ENCODE results near the gene MGLL.

Gene MGLL

DNA sequence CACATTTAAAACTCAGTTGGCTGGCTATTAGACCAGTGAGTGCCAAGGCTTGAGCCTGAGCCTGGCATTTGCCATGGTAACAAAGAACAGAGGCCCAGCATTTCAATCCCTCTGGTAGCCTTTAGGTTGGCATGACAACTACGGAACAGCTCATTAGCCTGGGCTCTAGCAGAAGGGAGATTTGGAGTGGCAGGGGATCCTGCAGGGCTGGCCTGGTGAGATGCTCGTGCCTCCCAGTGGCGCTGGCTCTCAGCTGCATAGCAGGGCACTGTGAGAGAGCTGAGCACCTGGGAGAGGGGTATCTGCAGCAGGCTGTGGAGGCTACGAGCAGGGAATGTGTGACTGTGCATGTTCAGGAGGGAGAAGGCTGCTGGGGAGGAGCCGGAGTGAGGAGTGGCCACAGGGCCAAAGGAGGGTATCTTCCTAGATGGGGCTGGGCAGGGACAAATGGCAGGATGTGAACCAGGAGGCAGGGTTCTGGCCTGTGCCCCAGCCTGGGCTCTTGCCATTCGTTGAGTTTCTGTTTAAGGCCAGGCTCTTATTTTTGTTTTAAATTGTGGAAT is 155.1 kb downstream of the MGLL start:
- CTCF ChIA-PET = no interaction called here
- H3K27ac ChIP-seq = no peak overlapping the region
- POLR2A ChIA-PET (ENCODE audit: low non-redundant PET) = no interaction called here
- DNase-seq (ENCODE audit: low spot score) = no peak
- TF ChIP-seq, protein P1, sequence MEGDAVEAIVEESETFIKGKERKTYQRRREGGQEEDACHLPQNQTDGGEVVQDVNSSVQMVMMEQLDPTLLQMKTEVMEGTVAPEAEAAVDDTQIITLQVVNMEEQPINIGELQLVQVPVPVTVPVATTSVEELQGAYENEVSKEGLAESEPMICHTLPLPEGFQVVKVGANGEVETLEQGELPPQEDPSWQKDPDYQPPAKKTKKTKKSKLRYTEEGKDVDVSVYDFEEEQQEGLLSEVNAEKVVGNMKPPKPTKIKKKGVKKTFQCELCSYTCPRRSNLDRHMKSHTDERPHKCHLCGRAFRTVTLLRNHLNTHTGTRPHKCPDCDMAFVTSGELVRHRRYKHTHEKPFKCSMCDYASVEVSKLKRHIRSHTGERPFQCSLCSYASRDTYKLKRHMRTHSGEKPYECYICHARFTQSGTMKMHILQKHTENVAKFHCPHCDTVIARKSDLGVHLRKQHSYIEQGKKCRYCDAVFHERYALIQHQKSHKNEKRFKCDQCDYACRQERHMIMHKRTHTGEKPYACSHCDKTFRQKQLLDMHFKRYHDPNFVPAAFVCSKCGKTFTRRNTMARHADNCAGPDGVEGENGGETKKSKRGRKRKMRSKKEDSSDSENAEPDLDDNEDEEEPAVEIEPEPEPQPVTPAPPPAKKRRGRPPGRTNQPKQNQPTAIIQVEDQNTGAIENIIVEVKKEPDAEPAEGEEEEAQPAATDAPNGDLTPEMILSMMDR (conservative IDR thresholded peaks at IDR 0.05; ENCODE audit: low read depth) = no peak

DNA sequence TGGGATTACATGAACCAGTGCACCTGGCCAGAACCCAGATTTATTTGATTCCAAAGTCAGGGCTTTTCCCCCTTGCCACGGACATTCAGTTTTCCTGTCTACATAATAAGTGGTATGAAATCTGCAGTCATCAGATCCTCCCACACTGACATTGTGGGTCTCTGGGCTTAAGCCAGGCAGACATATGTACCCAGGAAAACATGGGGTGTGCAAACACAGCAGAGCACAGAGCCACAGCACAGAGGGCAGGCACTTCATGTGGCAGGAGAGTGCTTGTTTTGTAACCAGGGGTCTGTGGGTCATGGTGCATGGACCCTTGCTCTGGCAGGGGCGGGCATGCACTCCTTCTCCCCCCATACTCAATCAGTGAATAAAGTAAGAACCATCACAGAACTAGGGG is 155.6 kb downstream of the MGLL start:
- TF ChIP-seq, protein P1 (conservative IDR thresholded peaks at IDR 0.05; ENCODE audit: low read depth) = no peak
- CTCF ChIA-PET = no interaction called here
- H3K27ac ChIP-seq = no peak overlapping the region
- no peak for DNase-seq (ENCODE audit: low spot score)
- POLR2A ChIA-PET (ENCODE audit: low non-redundant PET) = no interaction called here

DNA sequence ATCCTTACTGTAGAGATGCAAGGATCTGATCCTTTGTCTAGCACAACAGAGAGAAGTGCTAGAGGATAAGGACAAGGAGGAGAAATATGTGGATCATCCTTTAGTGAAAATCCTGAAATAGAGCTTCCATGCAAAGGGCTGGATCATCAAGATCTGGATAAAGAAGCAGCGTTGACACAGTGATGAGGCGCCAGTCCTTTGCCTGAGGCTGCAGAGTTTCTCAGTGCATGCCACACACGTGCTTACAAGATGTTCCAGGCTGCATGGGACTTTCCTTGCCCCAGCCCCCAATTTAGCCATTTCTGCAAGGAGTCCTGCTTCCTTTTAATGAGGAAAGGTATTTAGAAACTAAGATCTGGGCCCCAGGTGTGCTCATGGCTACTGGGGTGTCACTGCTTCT is 156.7 kb downstream of the MGLL start:
- POLR2A ChIA-PET (ENCODE audit: low non-redundant PET) = no interaction called here
- DNase-seq (ENCODE audit: low spot score) = no peak
- no peak overlapping the region for H3K27ac ChIP-seq
- CTCF ChIA-PET = no interaction called here
- TF ChIP-seq, protein P1 (conservative IDR thresholded peaks at IDR 0.05; ENCODE audit: low read depth) = no peak

DNA sequence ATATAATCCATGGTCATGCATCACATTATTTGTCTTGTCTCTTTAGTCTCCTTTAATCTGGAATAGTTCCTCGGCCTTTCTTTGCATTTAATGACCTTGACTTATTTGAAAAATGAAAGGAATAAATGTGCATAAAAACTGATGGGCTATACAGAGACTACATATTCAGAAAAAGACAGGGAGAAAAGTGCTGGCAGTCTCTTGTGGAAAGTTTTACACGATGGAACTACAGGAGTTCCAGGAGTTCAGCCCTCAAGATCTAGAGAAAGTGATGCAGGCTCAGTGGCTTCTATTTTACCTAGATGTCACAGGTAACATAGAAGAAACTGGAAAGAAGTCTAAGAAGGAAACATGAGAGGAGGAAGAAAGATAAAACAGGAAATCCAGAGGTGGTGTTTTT is 157.2 kb downstream of the MGLL start:
- no peak overlapping the region for H3K27ac ChIP-seq
- POLR2A ChIA-PET (ENCODE audit: low non-redundant PET) = no interaction called here
- TF ChIP-seq, protein P1 (conservative IDR thresholded peaks at IDR 0.05; ENCODE audit: low read depth) = no peak
- CTCF ChIA-PET = no interaction called here
- no peak for DNase-seq (ENCODE audit: low spot score)

DNA sequence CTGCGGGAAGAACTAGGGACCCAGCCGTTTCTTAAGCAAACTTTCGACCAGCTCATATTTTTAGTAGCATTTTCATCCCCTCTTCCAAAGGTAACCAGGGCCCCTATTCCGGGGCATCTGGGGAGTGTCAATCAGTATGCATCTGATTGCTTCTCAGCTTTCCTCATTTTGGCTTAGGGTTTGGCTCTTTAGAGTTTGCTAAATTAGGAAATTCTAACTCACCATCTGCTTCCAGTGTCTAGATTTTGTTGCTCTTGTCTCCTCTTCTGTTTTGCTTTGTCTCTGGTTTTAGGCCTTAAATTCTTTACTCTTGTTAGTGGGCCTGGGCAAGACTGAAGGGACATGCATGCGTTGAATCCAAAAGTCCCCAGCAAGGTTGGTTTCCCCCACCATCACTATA is 159.2 kb downstream of the MGLL start:
- no peak overlapping the region for H3K27ac ChIP-seq
- CTCF ChIA-PET = no interaction called here
- TF ChIP-seq, protein P1 (conservative IDR thresholded peaks at IDR 0.05; ENCODE audit: low read depth) = no peak
- POLR2A ChIA-PET (ENCODE audit: low non-redundant PET) = no interaction called here
- DNase-seq (ENCODE audit: low spot score) = no peak

DNA sequence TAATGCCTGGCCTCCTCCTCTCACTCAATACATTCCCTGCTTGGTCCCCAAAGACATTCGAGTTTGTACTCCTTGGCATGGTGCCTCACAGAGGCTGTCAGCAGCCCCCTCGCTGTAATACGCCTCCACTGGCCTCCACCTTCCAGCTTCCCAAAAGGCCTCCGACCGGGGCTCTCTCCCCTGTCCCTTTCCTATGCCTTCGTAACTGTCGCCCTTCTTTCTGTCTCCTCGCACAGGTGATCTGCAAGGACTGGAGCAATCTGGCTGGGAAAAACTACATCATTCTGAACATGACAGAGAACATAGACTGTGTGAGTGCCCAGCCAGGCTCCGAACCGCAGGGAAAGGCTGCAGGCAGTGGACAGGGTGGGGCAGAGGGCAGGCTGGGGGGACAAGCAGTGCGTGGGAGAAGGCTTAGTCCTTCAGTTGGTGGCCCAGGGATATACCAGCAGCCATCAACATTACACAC is 160.3 kb downstream of the MGLL start:
- ChIA-PET POLR2A (ENCODE audit: low non-redundant PET) (no interaction called here), CTCF (no interaction called here)
- TF ChIP-seq, protein P1 (conservative IDR thresholded peaks at IDR 0.05; ENCODE audit: low read depth) = no peak
- no peak overlapping the region for H3K27ac ChIP-seq
- DNase-seq (ENCODE audit: low spot score) = no peak

Data from RWPE1 (cell line).